HCT116 (cell line): ENCODE results near the gene TRIM31. TPM values are rescaled to one million over a fixed set of nuclear protein-coding genes. Genes with fewer than 3 reads are reported as not detected.

ENCODE experiments used
- ATAC-seq: fragments of 200-7000 bp; cut with Tn5 transposase; 2 replicates; pipeline ENCODE4 v1.9.1; 2020; ENCODE audit warnings: mild to moderate bottlenecking, moderate library complexity
- BruUV-seq: library from RNA; stranded (reverse); fragments of 400-500 nt; replicated peaks from 2 replicates; lab custom pipeline; 2021; lab: Mats Ljungman, UMichigan
- CTCF ChIA-PET: fragments of 300-600 bp; sonication (Branson Sonifier 250); formaldehyde crosslinking; loops from one replicate; lab custom pipeline; 2021; ENCODE audit warnings: antibody characterized with exemption; lab: Charles Lee
- POLR2A ChIA-PET: fragments of 300-600, 350-600 bp; sonication (Branson Sonifier 250); formaldehyde crosslinking; loops from one replicate; lab custom pipeline; 2021; ENCODE audit warnings: antibody characterized with exemption; lab: Charles Lee
- RAD21 ChIA-PET, 2 experiments: fragments of 300-600 bp; sonication (Branson Sonifier 250); formaldehyde crosslinking; loops; one replicate each; lab custom pipeline; 2023; ENCODE audit warnings: low total read pairs in 2 of 2; ENCODE audit not compliant: uncharacterized antibody in 2 of 2, unreplicated experiment in 2 of 2, low non-redundant PET in 1 of 2; lab: Charles Lee
- DNase-seq: peaks from one replicate; pipeline ENCODE4 v3.0.0-alpha.2; 2010; ENCODE audit warnings: low read depth, low spot score
- H2AFZ ChIP-seq: fragments of 200-600 bp; shearing (Covaris generic), sonication (generic); 2 replicates; pipeline ENCODE4 v1.6.1; 2017; ENCODE audit warnings: low read depth, mixed run types, mixed read lengths, antibody characterized with exemption, low read length; ENCODE audit not compliant: poor library complexity, severe bottlenecking
- H3K27ac ChIP-seq: 2 replicates; pipeline ENCODE4 v1.5.1; 2012; ENCODE audit warnings: low read depth, low read length
- H3K27me3 ChIP-seq: fragments of 200-600 bp; sonication (generic); 2 replicates; pipeline ENCODE4 v1.6.1; 2016; ENCODE audit warnings: mixed run types, low read length, mixed read lengths; ENCODE audit not compliant: insufficient read depth
- H3K36me3 ChIP-seq, 2 experiments: fragments of 200-500 bp in 1 of 2; fragments of 200-600 bp in 1 of 2; sonication (Bioruptor generic) in 1 of 2; sonication (generic) in 1 of 2; 2 replicates each; pipeline versions ENCODE4 v1.5.1 to v1.6.1; 2014 to 2016; ENCODE audit warnings: low read length in 2 of 2, inconsistent platforms in 1 of 2, mixed read lengths in 1 of 2, mixed run types in 1 of 2; ENCODE audit not compliant: insufficient read depth in 2 of 2, control insufficient read depth in 1 of 2
- H3K4me1 ChIP-seq, 2 experiments: fragments of 200-600 bp in 1 of 2; sonication (generic) in 1 of 2; 2 replicates each; pipeline versions ENCODE4 v1.5.1 to v1.6.1; 2012 to 2017; ENCODE audit warnings: low read length in 2 of 2, inconsistent platforms in 1 of 2, mild to moderate bottlenecking in 1 of 2, mixed read lengths in 1 of 2, mixed run types in 1 of 2, moderate library complexity in 1 of 2; ENCODE audit not compliant: insufficient read depth in 2 of 2, control insufficient read depth in 1 of 2
- H3K4me2 ChIP-seq: fragments of 200-600 bp; sonication (generic); 2 replicates; pipeline ENCODE4 v1.6.1; 2017; ENCODE audit warnings: mixed run types, low read length, mixed read lengths
- H3K4me3 ChIP-seq, 2 experiments: fragments of 200-600 bp in 1 of 2; sonication (generic) in 1 of 2; replicated peaks in 1 of 2; 2 replicates each; pipeline ENCODE4 v1.5.1; 2011 to 2016; ENCODE audit warnings: low read length in 2 of 2, control low read depth in 1 of 2, low read depth in 1 of 2, mild to moderate bottlenecking in 1 of 2, mixed read lengths in 1 of 2, mixed run types in 1 of 2
- H3K79me2 ChIP-seq: fragments of 200-600 bp; sonication (generic); 2 replicates; pipeline ENCODE4 v1.6.1; 2017; ENCODE audit warnings: mild to moderate bottlenecking, mixed run types, low read length, moderate library complexity, mixed read lengths; ENCODE audit not compliant: insufficient read depth
- H3K9ac ChIP-seq: fragments of 200-600 bp; sonication (generic); 2 replicates; pipeline ENCODE4 v1.6.1; 2016; ENCODE audit warnings: low read length, mixed read lengths
- H3K9me2 ChIP-seq: fragments of 200-600 bp; sonication (generic), shearing (Covaris generic); 2 replicates; pipeline ENCODE4 v1.6.1; 2017; ENCODE audit warnings: mixed run types, mild to moderate bottlenecking, moderate library complexity; ENCODE audit not compliant: insufficient read depth
- H3K9me3 ChIP-seq, 2 experiments: fragments of 200-500 bp in 1 of 2; fragments of 200-600 bp in 1 of 2; sonication (Bioruptor generic) in 1 of 2; sonication (generic) in 1 of 2; 2 replicates each; pipeline ENCODE4 v1.6.1; 2014 to 2017; ENCODE audit warnings: low read length in 2 of 2, mixed read lengths in 2 of 2, inconsistent platforms in 1 of 2, low read depth in 1 of 2, mild to moderate bottlenecking in 1 of 2, mixed run types in 1 of 2, moderate library complexity in 1 of 2; ENCODE audit not compliant: control insufficient read depth in 1 of 2, insufficient read depth in 1 of 2
- H4K20me1 ChIP-seq: fragments of 200-600 bp; sonication (generic), shearing (Covaris generic); 2 replicates; pipeline ENCODE4 v1.6.1; 2017; ENCODE audit warnings: mixed run types, mild to moderate bottlenecking, moderate library complexity; ENCODE audit not compliant: insufficient read depth
- CBX3 ChIP-seq: IDR thresholded peaks from 2 replicates; pipeline ENCODE4 v1.6.1; 2012; ENCODE audit warnings: low read depth
- CEBPB ChIP-seq: IDR thresholded peaks from 2 replicates; pipeline ENCODE4 v1.6.1; 2012; ENCODE audit warnings: low read depth
- EZH2phosphoT487 ChIP-seq: fragments of 200-600 bp; IDR thresholded peaks from 2 replicates; pipeline ENCODE4 v1.6.1; 2018; ENCODE audit warnings: antibody characterized with exemption, borderline replicate concordance
- FOSL1 ChIP-seq: IDR thresholded peaks from 2 replicates; pipeline ENCODE4 v1.6.1; 2012; ENCODE audit warnings: low read depth
- POLR2AphosphoS5 ChIP-seq: IDR thresholded peaks from 2 replicates; pipeline ENCODE4 v1.6.1; 2011; ENCODE audit warnings: mild to moderate bottlenecking, low read depth, low read length, moderate library complexity
- RAD21 ChIP-seq: IDR thresholded peaks from 2 replicates; pipeline ENCODE4 v1.6.1; 2012; ENCODE audit warnings: low read depth, mild to moderate bottlenecking
- SIN3A ChIP-seq: IDR thresholded peaks from 2 replicates; pipeline ENCODE4 v1.6.1; 2012; ENCODE audit warnings: low read depth
- SRF ChIP-seq: IDR thresholded peaks from 2 replicates; pipeline ENCODE4 v1.6.1; 2012; ENCODE audit warnings: low read depth
- intact Hi-C: fragments of 100-400 bp; cut with micrococcal nuclease; formaldehyde crosslinking; loops from 2 replicates; pipeline ENCODE4 v1.10.0; 2022
- total RNA-seq: library from RNA; stranded (reverse); gene quantifications from one replicate; pipeline ENCODE4 v1.2.1, GENCODE V29; 2021; ENCODE audit not compliant: unreplicated experiment
- TF ChIP-seq, protein P1 (sequence below): IDR thresholded peaks from 2 replicates; pipeline ENCODE4 v1.6.1; 2012
- TF ChIP-seq, protein P2 (sequence below): IDR thresholded peaks from 2 replicates; pipeline ENCODE4 v1.6.1; 2012; ENCODE audit warnings: low read depth

The TRIM31 gene
- total RNA-seq, 1 experiment from 2014 or later, result not detected

DNA sequence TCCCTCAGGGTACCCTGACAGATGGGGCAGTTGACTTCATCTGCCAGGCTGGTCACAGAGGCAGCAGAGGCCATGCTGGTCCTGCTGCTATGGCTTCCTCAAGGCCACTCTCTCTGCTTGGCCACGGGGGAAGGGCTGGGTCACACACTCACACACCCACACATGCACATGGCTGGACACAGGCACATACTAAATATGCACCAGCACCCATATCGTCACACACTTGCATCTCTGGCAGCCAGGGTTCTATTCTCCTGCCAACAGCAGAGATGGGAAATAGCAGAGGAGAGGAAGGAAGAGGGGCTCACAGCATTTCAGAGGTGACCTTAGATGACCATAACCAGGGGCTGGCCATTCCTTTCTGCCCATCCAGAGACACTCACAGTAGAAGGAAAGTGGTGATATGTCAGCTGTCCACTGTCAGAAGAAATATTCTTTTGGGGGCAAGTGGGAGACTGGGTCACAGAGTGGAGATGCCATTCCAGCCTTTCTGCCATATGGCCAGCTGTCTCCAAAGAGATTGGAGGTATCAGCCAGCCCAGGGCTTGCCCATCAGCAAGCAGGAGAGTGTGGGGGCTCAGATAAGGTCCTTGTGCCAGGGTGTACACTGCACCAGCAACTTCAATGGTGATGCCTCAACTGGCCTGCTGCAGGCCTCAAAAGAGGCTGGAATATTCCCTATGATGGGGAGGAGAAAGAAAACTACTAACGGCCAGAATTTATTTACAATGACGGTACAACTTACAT is 48.1 kb upstream of the TRIM31 start, which contains the start of gene TRIM10:
Gene TRIM10, minus strand, starts transcription at position 427 of the 747 bp plus-strand sequence. Its CDS starts 353 bp downstream, at position 74.
- H4K20me1 ChIP-seq, result no peaks in the 10 kb centered on the region
- POLR2A ChIA-PET, result no interaction called here
- ATAC-seq, result no peak
- TF ChIP-seq FOSL1 (no peak), SIN3A (no peak), SRF (no peak)
- TF ChIP-seq, all 23 proteins: peak for 0
- no peaks in the 10 kb centered on the region for H3K27me3 ChIP-seq
- RAD21 ChIA-PET, result no interaction called here
- no peaks in the 10 kb centered on the region for H3K9me2 ChIP-seq
- no peaks in the 10 kb centered on the region for H3K79me2 ChIP-seq
- intact Hi-C loops, result no loop called here
- H3K9ac ChIP-seq, result no peak within 1 kb of the TSS
- no TSS peak for BruUV-seq
- no peak within 1 kb of the TSS for H3K4me2 ChIP-seq
- H3K36me3 ChIP-seq, result no peaks in the 10 kb centered on the region
- H3K27ac ChIP-seq, result no peak within 1 kb of the TSS
- H3K4me3 ChIP-seq, result no peak within 1 kb of the TSS
- no peaks in the 10 kb centered on the region for H3K9me3 ChIP-seq
- peaks cover 21 to 37% of the 10 kb centered on the region in 2 experiments for H3K4me1 ChIP-seq
- DNase-seq, result no peak
- H2AFZ ChIP-seq, result no peak within 1 kb of the TSS
- CTCF ChIA-PET, result no interaction called here

DNA sequence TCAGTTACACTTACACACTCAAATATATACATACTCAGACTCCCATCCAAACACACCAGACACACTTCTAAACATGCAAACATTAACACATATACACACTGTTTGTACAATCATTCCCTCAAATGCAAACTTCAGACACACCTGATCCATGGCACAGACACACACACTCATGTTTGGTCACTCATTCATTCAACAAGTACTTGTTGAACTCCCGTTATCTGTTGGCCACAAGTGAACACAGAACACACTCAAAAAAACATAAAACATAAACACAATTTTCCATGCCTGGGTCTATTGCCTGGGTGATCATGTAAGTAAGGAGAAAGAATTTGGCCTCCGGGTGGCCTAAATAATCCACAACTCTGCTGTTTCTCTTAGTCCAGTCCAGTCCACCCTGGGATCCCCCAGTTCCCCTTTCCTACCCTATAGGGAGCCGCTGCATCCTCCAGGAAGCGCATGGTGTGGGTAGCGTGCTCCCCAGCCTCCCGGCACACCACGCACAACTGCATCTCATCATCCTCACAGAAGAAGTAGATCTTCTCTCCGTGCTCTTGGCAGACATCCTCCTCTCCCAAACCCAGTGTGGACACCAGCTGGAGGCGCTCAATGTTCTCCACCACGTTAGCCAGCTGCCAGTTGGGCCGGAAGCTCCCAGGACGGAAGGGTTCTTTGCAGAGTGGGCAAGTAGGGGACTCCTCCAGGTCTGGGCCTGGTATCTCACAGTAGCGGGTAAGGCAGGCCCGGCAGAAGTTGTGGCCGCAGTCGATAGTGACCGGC is 47.3 kb upstream of the TRIM31 start:
- Histone ChIP-seq H2AFZ (no peak overlapping the region), H3K79me2 (no peaks in the 10 kb centered on the region), H3K4me3 (no peak overlapping the region), H3K9me2 (no peaks in the 10 kb centered on the region), H3K9me3 (no peaks in the 10 kb centered on the region), H3K9ac (no peak overlapping the region), H4K20me1 (no peaks in the 10 kb centered on the region), H3K4me1 (peaks cover 27 to 45% of the 10 kb centered on the region in 2 experiments), H3K27ac (no peak overlapping the region), H3K27me3 (no peaks in the 10 kb centered on the region), H3K36me3 (no peaks in the 10 kb centered on the region), H3K4me2 (no peak overlapping the region)
- intact Hi-C loops, result no loop called here
- BruUV-seq, result no TSS peak
- no peak for DNase-seq
- CTCF ChIA-PET, result no interaction called here
- no peak for TF ChIP-seq POLR2AphosphoS5
- no peak for TF ChIP-seq CBX3
- TF ChIP-seq, protein P1, sequence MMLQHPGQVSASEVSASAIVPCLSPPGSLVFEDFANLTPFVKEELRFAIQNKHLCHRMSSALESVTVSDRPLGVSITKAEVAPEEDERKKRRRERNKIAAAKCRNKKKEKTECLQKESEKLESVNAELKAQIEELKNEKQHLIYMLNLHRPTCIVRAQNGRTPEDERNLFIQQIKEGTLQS, result no peak
- TF ChIP-seq CEBPB, result no peak
- no peak for TF ChIP-seq RAD21
- no peak for TF ChIP-seq FOSL1
- TF ChIP-seq, protein P2, sequence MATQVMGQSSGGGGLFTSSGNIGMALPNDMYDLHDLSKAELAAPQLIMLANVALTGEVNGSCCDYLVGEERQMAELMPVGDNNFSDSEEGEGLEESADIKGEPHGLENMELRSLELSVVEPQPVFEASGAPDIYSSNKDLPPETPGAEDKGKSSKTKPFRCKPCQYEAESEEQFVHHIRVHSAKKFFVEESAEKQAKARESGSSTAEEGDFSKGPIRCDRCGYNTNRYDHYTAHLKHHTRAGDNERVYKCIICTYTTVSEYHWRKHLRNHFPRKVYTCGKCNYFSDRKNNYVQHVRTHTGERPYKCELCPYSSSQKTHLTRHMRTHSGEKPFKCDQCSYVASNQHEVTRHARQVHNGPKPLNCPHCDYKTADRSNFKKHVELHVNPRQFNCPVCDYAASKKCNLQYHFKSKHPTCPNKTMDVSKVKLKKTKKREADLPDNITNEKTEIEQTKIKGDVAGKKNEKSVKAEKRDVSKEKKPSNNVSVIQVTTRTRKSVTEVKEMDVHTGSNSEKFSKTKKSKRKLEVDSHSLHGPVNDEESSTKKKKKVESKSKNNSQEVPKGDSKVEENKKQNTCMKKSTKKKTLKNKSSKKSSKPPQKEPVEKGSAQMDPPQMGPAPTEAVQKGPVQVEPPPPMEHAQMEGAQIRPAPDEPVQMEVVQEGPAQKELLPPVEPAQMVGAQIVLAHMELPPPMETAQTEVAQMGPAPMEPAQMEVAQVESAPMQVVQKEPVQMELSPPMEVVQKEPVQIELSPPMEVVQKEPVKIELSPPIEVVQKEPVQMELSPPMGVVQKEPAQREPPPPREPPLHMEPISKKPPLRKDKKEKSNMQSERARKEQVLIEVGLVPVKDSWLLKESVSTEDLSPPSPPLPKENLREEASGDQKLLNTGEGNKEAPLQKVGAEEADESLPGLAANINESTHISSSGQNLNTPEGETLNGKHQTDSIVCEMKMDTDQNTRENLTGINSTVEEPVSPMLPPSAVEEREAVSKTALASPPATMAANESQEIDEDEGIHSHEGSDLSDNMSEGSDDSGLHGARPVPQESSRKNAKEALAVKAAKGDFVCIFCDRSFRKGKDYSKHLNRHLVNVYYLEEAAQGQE, result no peak
- no peak for TF ChIP-seq EZH2phosphoT487
- RAD21 ChIA-PET, result no interaction called here
- no peak for ATAC-seq
- POLR2A ChIA-PET, result no interaction called here
